NCI-H1930 (cell line): ENCODE data around the gene NT5DC3.

Experiments
- DNase-seq, 2 experiments: peaks; one replicate each; lab custom pipeline; 2025; lab: John Stamatoyannopoulos, UW

The NT5DC3 gene

DNA sequence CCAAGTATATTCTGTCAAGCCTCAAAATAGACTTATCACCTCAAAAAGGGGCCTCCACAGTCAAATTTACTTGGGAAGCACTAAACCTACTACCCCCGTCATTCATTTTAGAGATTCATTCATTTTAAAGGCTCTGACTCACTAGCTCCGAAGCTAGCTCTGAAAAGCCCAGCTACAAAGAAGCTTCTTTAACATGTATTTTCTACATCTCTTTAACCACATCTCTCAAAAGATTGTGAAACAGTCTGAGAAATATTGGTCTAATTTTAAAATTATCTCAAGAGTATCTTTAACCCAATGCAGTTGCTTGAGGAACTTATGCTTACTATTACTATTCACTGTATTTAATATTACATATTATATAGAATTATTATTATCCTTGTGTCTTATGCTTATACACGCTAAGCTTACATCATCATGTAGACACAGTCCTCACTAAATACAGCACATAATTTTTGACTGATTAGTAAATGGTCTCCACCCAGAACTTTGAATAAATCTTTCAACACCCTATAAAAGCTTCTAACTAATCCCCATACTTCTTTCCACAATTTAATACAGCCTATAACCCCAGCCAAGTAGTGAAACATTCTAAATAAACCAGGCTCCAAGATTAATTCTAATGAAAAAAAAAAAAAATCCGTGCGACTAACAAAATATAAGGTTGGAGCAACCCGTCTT lies 7.8 kb downstream of the NT5DC3 start:
- no peak for DNase-seq

DNA sequence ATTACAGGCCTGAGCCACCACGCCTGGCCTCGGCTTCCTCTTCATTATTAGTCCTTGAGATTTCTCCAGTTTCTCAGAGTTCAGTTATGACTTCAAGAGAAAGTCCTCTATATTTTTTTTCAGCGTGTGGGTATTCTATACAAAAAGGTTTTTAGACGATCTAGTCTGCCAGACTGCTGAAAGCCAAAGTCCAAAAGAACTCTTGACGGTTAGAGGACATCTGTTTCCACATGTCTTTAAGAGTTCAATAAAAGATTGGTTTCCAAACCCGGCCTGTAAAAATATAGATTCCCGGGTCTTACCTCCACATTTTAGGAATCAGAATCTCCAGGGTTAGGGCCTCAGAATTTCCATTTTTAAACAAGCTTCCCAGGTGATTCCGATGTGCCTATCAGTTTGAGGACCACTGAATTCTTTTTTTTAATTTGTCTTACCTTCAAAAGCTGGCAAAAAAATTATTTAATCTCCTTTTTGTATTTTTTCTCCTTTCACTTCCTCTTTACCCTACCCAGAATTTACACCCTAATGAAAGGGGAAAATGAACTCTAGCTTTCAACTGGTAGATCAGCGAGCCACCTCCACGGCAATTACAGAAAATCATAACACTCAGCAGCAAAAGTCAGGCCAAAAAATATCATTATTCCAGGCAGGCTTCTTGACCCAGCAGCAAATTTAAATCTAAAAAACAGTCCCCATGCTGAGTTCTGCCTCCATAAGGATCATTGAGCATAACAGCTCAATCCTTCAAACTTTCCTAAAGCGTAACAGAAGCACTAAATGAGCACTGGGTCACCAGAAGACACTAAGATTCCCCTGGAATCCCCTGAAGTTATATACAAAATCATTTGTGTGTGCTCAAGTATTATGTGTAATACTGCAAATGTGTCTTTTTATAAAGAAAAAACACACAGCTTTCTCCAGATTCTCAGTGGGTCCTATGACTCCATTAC lies 8.7 kb downstream of the NT5DC3 start:
- no peak for DNase-seq

DNA sequence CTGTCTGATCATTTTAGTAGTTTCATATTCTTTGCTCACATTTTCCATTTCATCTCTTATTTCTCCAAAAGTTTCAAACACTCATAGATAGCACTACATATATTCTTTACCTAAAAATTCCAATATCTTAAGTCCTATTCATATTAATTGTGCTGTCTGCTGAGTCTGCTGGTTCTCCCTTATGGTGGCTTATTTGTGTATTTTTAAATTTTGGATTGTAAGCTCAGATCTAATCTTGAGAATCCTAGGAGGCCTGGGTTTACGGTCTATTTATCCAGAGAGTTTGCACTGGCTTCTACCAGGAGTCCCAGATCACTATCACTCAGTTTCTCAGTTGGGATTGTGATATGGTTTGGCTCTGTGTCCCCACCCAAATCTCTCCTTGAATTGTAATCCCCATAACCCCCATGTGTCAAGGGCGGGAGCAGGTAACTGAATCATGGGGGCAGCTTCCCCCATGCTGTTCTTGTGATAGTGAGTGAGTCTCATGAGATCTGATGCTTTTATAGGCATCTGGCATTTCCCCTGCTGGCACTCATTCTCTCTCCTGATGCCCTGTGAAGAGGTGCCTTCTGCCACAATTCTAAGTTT lies 10.2 kb downstream of the NT5DC3 start:
- no peak for DNase-seq

DNA sequence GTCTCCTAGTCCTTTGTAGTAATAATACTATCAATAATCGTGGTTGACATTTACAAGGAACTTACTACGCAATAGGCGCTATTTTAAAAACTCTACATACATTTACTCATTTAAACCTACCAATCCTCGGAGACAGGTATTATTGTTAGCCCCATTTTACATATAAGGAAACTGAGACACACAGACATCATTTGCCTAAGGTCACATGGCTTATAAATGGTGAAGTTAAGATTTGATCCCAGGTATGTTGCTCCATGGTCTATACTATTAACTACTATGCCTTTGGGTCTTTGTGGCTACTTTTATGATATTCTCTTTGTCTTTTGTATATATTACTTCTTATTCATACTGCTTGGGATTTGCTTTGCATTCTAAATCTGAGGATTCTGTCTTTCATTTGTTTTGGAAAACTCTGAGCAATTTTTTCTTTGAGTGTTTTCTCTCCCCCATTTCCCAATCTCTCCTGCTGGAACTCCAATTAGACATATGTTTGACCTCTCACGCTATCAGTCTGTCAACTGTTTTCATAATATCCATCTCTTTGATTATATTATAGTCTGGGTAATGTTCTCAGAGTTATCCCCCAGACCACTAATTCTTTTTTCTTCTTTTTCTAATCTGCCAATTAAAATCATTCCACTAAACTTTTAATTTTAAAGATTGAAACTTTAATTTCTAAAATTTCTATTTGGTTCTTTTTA lies 10.9 kb downstream of the NT5DC3 start:
- DNase-seq = no peak

DNA sequence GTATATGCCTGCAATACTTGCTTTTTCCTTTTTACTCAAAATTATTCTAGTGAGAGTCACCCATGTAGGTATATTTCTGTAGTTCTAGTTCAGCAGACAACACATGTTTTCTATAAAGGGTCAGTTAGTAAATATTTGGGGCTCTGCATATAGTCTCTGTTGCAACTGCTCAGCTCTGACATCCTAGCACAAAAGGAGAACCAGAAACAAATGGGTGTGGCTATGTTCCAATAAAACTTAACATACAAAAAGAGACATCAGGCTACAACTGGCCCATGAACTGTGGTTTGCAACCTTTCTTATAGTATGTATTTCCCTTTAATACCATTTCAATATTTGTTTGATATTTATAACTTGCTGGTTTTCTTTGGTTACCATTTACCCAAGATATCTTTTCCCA lies 11.9 kb downstream of the NT5DC3 start:
- no peak for DNase-seq

DNA sequence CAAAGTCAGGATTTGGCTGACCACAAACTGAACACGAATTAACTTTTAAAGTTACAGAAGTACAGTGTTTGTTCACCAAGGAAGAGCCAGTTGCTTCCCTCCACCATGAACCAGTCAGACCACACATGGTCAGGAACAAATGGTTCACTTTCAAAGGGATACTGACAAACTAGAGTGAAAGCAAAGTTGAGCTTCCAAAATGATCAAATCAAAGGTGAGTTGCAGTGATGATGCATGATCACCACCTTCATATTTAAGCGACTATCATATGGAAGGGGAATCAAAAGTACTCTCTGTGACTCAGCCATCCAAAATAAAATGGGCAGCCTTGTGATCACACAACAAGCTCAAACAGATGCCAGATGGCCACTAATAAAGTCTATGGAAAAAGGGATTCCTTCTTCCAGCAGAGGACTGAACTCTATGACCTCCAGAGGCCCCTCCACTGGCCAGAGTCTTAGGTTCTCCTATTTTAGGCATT lies 13.1 kb downstream of the NT5DC3 start:
- DNase-seq = no peak

DNA sequence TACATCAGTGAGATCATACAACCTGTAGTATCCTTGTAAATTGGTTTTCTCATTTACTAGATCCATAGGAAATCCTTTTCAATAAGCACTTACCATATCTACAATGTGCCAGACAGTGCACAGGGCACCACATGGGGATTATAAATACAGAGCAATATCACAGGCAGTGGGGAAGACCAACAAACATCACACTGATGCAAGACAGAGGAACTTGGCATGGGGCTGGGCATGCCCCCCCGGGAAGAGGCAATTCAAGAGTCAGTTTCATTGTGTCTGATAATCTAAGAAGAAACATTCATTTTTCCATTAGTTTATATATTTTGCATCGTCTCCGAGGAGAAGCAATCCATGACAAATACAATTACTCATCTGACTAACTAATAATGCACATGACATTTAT lies 16.2 kb downstream of the NT5DC3 start:
- DNase-seq = no peak

DNA sequence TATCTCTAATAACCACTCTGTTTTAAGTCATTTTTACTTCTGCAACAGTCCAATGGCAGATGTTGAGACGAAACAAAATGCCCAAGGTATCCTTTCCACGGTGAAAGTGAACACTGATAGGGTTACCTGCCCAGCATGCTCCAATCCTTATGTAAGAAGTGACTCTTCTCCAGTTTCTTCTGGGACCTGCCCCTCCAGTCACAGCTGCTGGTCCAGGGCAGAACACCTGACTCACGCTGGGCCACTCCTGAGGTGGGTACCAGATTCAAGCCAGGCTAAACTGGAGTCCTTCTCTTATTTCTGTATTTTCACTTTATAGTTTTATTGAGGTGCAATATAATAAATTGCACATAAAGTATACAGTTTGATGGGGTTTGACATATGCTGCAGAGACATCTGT lies 16.7 kb downstream of the NT5DC3 start:
- no peak for DNase-seq

DNA sequence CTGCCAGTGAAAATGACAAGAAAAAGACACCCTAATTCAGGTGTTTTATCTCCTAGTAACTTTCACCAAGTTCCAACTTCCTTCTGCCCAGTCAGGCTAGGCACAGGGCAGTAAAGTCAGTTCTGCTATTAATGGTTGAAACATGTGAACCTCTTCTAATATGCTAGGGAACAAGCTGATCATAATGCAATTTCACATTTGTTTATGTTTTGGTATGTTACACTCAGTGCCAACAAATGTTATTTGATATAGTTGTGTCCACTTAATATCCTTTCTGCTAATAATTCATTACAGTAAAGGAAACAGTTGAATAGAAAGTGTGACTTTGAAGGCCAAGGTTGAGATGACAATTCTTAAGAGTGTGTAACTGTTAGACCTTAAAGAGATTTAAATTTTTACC lies 17.2 kb downstream of the NT5DC3 start:
- no peak for DNase-seq

DNA sequence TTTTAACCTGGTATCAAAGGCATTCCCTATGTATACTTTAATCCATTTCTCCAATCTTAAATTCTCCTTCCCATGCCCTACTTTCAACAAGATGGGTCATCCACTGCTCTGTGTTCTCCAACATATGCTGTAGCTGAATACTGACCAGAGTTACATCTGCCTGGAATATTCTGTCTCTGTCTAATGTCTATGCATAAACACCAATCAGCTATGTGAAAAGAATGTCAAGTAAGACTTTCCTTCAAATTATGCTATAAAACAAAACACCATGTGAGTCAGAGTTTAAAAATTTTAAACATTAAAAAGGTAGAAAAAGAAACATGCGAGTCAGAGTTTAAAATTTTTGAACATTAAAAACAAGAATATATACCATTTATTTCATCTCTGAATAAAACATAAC lies 19.3 kb downstream of the NT5DC3 start:
- DNase-seq = no peak

DNA sequence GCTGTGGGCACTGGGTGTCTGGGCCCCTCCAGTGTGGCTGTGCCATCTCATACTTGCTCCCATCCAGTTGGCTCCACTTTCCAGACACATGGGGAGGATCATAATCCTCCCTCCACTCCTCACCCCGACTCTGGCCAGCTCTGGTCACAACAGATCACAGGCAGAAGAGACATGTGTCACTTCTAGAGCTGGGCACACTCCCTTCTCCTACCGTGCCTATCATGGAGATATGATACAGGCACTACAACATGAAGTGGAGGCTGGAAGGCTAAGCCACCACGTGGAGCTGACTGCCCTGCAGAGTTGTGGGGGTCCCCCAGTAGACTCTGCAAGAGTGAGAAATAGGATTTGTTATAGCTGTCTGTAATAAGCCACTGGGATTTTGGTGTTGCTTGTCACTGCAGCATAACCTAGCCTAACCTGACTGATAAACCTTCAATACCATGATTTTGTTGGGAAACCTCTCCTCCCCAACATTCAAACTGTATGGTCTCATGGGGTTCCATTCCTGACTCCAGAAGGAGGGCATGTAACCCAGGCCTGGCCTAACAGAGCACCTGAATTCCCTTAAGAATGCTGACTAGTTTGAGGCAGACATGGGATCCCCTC lies 20.0 kb downstream of the NT5DC3 start:
- no peak for DNase-seq

DNA sequence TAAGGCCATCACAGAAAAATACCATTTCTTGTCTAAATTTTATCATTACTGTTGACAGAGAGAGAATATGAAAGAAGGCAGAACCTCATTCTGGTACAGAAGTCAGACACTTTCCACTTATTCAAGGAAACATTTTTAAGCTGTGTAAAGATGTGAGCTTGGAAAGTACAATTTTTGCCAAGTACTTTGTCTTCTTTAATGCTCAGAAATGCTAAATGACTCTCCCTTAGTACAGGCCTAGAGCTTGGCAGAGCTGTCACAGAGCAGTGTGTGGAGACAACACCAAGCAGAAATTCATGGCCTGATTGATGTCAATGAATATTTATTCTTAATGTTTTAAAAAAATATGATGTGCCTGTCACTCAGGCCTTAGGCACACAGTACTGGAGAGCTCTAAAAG lies 20.7 kb downstream of the NT5DC3 start:
- DNase-seq = no peak

DNA sequence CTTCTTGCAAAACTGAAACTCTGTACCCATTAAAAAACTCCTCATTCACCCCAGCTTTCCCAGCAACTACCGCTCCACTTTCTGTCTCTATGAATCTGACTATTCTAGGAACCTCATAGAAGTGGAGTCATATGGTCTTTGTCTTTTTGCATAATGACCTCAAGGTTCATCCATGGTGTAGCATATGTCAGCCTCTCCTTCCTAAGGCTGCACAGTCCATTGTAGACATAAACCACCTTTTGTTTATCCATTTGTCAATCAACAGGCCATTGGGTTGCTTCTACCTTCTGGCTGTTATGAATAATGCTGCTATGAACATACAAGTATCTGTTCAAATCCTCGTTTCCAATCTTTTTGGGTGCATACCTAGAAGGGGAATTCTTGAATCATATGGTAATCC lies 21.1 kb downstream of the NT5DC3 start:
- no peak for DNase-seq

DNA sequence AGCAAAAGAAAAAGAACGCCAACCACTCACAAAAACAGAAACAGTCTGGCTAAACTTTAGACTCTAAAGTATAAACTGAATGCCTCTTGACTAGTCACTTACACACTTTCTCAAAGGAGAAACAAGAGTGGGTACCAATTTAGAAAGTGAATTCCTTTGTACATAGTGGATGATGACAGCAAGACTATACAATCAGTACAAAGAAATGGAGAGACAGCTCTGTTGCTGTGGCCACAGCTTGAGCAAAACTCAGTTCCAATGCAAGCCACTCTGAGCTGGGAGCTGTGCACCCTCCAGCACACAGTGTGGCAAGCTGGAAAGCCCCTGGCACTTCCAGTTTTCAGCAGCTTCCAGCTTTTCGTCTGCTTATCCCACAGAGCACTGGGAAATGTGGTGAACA lies 21.7 kb downstream of the NT5DC3 start:
- no peak for DNase-seq

DNA sequence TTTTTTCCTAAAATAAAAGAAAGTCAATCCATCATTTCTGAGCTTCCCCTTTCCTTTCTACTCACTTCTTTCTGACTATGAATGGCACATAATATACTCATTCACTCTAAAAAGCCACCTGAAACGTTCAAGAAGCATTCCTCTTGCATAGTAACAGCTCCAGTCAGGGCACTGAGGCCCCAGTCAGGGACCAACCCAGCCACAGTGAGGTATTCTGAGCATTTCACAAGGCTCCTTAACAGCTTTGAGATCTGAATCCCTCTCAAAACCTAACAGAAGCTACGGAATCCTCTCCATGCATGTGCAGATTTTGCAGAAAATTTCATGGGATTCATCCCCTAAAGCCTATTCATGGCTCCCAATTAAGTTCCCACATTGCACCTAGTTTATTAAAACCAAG lies 23.2 kb downstream of the NT5DC3 start:
- no peak for DNase-seq

DNA sequence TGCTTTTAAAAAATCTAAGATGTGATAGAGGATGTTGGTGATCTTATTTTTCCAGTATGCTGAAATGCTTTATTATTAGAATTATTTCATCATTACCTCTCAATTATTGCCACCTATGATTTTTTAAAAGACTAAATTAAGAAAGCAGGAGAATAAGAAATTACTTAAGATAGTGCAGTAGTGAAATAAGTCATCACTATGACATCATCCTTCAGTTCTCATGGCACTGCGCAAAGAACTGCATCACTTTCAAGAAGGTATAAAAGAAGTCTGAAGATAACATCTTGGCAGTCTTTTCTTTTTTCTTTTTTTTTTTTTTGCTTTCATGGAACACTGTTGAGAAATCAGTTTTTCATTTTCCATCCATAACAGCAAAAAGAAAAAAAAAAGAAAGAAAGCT lies 24.4 kb downstream of the NT5DC3 start:
- no peak for DNase-seq

DNA sequence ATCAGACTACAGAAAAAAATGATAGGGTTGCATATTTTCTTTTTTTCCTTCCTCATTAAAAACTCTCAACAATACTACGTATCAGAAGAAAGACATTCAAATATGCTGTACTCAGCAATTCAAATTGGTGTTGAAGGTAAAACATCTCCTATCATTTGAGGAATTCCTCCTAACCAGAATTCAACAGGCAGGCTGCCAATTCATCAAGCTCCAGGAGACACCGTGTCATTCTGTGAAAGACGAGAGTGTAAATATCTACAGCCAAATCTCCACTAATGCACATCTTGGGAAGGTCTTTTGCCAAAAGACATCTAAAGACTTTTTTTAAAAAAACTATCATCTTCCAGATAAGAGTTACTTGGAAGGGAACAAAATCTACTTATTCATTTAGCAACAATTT lies 26.6 kb downstream of the NT5DC3 start:
- no peak for DNase-seq

DNA sequence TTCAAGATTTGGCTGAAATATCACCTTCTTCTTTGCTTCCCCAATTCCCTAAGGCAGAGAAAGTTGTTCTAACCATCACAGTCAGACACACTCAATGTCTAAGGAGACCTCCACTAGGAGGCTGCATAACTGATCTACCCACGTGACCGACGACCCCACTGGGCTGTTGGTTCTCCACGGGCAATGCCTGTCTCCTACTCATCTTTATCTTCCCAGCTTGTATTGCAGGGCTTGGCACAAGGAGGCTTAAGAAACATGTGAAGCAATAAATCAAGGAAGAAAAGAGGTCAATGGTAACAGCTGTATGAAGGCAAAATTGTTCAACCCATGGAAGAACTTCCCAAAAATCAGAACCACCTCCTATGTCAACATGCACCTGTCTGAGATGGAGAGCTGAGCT lies 27.1 kb downstream of the NT5DC3 start:
- no peak for DNase-seq

DNA sequence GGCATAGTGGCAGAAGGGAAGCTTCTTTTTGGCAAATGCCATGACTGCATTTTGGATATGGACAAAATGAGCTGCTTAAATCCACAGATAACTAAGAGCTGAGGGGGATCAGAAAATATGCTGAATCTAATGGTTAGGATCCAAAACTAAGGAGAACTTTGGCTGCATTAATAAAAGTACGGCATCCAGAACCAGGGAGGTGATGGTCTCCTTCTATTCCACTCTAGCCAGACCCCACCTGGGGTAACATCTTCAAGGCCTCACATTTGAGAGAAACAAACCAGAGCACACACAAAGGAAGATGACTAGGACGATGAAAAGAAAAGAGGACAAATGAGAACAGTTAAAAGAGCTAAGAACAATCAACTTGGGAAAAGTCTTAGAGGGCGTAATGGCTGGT lies 27.6 kb downstream of the NT5DC3 start:
- no peak for DNase-seq

DNA sequence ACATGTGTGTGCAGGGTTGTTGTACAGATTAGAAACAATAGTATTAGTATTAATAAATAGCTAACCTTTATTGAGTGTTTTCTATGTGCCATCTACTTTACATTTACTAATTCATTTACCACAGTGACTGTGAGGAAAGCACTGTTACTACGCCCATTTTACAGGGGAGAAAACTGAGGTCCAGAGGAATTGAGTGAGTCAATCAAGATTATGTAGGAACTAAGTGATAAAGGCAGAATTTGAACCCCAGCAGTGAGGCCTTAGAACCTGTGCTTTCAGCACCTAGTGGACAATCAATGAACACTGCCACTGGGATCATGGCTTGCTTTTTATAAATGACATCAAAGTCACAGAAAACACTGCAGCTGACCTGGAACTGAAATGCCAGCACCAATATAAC lies 28.2 kb downstream of the NT5DC3 start:
- DNase-seq = no peak

DNA sequence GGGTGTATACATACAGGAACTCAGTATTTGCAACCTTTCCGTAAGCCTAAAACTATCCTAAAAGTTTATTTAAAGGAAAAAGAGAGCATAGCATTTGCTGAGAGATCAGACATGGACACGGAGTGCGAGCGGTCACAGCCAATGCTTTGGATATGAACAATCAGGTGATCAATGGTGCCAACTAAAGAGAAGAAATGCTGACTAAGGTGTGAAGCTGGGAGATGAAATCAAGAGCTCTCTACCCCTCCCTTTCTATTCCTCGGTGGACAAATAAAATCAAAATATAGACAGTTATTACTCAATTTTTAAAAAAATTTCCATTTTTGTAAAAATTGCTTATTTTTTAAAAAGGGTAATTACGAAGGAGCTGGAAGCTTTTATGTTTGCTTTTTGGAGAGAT lies 29.2 kb downstream of the NT5DC3 start:
- DNase-seq = no peak

DNA sequence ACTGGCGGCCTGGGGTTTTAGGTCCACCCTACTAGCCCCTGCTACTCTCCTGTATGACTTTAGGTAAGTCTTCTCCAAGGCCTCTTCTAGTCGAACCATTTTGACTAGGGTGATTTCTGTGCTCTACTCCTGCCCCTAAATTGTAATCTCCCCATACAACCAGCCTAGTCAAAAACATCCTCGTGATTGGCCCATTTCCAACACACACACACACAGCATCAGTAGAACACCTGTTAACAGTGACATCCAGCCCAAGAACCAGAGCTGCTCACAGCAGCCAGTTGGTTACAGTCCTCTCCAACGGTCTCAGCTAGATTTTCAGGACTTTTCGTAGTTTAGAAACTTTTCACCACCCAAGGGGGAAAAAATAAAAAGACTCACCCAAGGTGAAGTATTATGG lies 30.9 kb downstream of the NT5DC3 start:
- no peak for DNase-seq
